GM21723 (cell line): ENCODE measurements around the gene KCNMA1.

ENCODE experiments used
- ATAC-seq: cut with Tn5 transposase; IDR thresholded peaks from one replicate; pipeline ENCODE4 v1.9.1; 2021; ENCODE audit warnings: mild to moderate bottlenecking, moderate library complexity; ENCODE audit not compliant: unreplicated experiment

KCNMA1 gene

GRCh38 chr10:77177161-77177560 lies 460.4 kb downstream of the KCNMA1 start:
- no peak for ATAC-seq

GRCh38 chr10:77176232-77176631 lies 461.4 kb downstream of the KCNMA1 start:
- ATAC-seq = no peak

GRCh38 chr10:77175631-77176222 lies 461.9 kb downstream of the KCNMA1 start:
- ATAC-seq = no peak

DNA sequence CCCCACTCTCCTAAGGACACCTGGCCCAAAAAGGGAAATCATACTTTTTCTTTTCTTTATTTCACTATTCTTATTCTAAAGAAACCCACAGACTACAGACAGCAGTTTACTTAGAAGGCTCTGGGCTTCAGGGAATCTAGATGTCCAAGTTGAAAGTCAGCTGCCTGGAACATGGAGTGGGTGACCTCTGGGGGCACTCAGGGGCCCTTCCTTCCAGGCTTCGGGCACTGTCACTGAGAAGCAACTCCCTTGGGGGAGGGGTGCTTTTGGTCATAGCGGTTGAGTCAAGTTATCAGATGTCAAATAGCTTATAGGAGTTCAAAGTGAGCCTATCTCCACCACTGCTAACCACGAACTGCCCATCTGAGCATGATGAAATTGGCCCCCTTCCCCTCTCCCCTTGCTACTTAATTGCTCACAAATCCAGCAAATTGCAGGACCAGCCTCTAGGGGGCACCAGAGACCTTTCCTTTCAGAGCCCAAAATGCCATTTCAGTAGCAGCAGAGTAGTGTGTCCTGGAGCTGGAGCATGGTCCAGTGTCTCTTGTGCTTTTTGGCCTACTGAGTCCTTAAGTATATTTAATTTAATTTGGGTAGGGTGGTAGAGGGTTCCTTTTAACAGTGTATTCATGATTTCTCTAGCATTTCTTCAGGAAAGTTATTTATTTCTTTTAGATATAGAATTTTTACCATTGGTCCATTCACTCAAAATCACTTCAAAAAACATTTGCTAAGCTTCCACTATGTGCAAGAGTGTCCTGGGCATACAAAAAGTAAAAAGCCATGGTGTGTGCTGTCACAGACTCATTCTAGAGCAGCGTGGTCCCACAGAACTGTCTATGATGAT lies 463.8 kb downstream of the KCNMA1 start:
- ATAC-seq = peak; percentile 73

GRCh38 chr10:77172086-77172485 lies 465.5 kb downstream of the KCNMA1 start:
- no peak for ATAC-seq

GRCh38 chr10:77168861-77169260 lies 468.7 kb downstream of the KCNMA1 start:
- no peak for ATAC-seq

- ATAC-seq = no peak
Measured at GRCh38 chr10:77168161-77168560, 469.4 kb downstream of the KCNMA1 start.

- ATAC-seq = peak; percentile 62
Measured at GRCh38 chr10:77165445-77166208, 472.0 kb downstream of the KCNMA1 start.

DNA sequence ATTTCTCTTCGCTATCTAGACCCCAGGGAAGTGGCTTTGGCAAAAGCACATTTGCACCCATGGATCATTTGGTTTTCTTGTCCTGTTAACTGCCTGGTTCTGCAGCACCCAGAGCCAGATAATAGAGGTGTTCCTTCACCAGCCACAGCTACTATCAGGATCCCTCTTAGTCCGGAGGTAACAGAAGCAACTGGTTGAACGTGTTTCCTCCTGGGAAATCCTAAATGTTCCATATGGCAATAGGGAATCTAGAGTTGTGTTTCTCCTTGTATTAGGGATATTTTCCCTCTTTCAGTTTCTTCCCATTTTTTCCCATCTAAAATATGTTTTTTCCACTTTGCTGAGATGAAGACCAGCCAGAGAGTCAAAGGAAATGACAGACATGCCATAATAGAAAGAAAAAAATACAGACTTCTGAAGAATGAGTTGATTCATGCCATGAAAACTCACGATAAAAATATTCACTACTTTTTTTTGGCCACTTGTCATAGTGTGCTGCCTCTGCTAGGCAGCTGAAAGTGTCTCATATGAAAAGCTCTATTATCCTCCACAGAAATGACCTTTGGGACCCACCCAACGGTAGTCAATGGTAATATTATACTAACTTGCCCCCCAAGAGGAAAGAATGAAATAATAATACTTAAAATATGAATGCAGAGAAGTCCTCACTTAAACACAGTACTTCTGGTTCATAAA lies 472.8 kb downstream of the KCNMA1 start:
- no peak for ATAC-seq

DNA sequence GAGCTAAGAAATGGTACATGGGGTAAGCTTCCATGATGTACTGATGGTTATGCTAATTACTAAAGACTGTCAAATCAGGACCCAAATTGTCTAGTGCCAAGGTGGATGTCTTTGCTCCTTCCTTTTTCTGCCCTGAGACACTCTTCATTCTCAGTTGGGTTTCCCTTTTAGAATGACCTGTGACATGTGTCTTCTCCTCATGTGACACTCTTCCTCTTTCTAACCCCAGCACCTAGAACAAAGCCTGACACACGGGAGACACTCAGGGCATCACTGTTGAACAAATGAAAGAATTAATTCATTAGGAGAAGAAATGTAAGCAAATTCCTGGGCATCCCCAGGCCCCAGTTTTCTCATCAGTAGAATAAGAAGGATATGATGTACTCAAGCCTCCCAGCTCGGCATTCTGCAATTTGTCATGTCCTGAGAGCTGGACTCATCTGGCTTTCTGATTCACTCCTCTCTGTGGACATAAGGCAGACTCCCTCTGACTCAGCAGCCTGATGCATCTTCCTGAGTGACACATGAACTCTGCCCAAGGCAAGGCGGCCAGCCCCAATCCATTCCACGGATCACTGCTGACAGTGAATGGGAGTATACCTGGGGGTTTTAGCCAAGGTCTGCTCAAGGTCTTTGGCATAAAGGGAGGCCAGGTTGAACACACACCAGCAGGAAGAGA lies 473.8 kb downstream of the KCNMA1 start:
- no peak for ATAC-seq

- no peak for ATAC-seq
Measured at GRCh38 chr10:77162697-77163096, 474.9 kb downstream of the KCNMA1 start.

DNA sequence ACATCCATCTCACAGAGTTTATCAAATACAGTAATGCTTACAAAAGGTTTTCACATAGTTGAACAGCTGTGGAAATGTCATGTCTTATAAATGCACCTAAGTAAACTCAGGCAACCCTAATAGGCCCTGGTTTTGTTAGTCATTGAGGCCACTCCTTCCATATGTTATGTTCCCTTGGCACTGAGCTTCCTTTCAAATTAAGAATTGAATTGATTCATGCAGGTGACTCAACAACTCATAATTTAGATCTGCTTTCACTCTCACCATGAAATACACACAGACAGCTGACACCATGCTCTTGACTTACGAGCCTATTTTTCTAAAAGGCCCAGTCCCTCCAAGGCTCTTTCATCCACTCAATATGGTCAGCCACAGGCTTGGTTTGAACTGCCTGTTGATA lies 476.9 kb downstream of the KCNMA1 start:
- no peak for ATAC-seq

DNA sequence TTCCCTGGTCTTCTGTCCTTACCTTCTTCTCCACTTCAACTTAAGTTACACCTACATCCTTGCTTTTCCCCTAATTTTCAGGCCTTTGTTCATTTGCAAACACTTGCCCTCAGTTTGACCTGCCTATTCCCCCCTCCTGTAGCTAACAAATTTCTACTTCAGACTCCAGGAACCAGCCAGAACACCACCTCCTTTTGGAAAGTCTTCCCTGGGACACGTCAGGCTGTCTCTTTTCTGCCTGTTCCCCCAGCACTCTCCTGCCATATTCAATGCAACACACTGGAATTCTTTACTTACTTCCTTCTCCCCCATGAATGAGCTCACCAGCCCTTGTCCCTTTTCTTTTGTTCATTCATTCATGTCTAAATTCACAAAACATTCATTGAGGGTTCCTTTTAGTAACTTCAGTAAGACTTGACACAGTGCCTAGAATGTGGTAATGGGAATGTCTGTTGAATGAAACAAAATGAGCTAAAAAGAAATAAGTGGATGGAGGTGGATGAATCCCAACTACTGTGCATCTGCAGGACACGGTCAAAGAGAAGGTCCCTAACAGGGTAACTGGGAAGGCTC lies 478.0 kb downstream of the KCNMA1 start:
- ATAC-seq = no peak

DNA sequence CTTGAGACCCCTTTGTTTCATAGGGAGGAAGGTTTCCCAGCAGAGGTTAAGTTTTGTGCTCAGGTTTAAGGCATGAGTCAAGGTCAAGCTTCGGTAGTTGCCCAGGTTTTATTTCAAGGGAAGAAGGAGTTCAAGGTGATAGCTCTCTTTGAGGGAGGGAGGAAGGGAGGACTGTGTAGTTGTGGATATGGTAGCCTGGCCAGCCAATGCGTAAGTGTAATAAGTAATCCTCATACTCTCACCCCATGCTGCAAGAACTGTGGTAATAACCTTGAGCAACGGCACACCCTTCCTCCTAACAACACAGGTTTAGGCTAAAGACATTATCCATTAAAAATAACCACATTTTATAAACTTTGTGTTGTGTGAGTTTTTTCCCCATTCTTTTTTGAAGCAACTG lies 478.9 kb downstream of the KCNMA1 start:
- ATAC-seq = no peak

- ATAC-seq = no peak
Measured at GRCh38 chr10:77157248-77158019, 480.2 kb downstream of the KCNMA1 start.

- ATAC-seq = no peak
Measured at GRCh38 chr10:77156406-77156879, 481.2 kb downstream of the KCNMA1 start.

DNA sequence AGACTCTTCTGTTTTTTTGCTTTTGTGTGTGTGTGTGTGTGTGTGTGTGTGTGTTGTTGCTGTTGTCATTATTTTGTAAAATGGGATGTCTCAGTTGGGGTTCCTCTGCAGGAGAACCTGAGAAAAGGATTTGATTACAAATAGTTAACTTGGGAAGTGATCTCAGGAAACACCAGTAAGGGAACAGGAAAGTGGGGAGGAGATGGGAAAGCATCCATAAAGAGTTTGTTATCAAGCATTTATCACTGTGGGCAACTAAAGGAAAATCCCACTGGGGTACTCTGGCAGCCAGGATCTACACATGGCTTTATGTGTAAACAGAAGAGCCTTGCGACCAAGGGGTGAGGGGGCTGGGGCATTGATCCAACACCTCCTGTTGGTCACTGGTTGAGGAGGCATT lies 485.4 kb downstream of the KCNMA1 start:
- no peak for ATAC-seq

DNA sequence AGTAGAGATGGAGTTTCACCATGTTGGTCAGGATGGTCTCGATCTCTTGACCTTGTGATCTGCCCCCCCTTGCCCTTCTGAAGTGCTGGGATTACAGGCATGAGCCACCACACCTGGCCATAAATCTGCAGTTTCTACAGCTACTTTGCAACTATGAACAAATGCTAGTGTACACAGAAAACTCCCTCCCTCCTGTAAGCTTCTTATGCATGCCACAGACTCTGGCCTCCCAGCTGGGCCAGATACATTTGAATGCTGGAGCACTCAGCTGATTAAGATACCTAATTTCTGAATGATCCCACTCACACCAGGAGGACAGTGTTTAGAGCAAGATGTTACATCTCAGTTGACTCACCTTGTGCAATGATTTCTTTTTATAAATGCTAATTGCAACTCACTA lies 486.2 kb downstream of the KCNMA1 start:
- no peak for ATAC-seq

DNA sequence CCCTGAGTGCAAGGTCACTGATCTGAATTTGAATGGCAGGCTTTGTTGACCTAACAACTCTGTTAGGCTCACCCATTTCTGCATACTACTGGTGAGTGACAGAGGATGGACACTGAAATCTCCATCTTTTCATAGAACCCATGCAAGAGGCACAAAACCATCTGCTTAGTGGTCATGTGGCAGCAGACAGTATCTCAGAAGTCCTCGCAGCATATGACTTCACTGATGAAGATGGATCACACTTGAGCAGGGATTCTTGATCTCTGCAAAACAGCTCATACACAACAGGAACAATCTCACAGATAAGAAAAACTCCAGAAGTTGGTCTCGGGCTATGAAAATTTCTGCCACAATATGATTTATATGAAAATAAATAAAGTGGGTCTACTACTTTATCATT lies 487.9 kb downstream of the KCNMA1 start:
- no peak for ATAC-seq
